DMS114 treated with DMSO at 0.1 percent for 48 hours (cell line): ENCODE data around the gene MAB21L4.

Experiments
- DNase-seq: peaks from one replicate; lab custom pipeline; 2025; ENCODE audit not compliant: unreplicated experiment; lab: John Stamatoyannopoulos, UW

Gene MAB21L4

GRCh38 chr2:240925568-240926515, 29.9 kb upstream of the MAB21L4 start:
- no peak for DNase-seq

- DNase-seq, result no peak
Measured at GRCh38 chr2:240925191-240925567, 29.2 kb upstream of the MAB21L4 start.

- no peak for DNase-seq
Measured at GRCh38 chr2:240922982-240923537, 27.1 kb upstream of the MAB21L4 start.

GRCh38 chr2:240922245-240922981, 26.5 kb upstream of the MAB21L4 start:
- no peak for DNase-seq

- no peak for DNase-seq
Measured at GRCh38 chr2:240921995-240922244, 26.0 kb upstream of the MAB21L4 start.

DNA sequence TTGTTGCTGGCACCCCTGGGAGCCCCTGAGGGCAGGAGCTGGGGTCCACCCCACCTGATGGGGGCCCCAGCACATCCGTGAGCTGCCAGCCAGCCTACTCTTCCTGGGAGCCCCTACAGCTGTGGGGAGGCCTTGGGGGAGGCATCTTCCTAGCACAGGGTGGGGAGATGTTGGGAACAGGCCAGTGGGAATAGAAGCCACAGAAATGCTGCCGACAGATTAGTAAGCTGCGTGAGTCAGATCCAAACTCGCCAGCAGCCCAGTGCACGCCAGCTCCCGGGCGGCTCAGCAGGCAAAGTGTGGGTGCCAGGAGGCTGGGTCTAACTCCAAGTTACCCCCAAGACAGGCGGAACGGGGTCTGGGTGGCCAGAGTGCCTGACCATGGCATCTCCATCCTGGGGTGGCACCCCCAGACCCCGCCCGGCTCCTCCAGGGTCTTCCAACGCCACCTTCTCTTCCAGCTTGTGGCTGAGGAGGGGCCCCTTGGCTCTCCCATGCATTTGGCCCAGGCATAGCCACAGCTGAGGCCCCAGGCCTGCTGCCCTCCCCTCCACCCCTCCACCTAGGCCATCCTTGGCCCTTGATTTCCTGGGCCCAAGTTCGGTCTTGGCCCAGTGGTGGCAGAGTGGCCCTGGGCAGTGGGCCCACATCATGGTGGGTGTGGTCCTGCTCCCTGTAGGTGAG, 25.5 kb upstream of the MAB21L4 start:
- DNase-seq, result no peak

DNA sequence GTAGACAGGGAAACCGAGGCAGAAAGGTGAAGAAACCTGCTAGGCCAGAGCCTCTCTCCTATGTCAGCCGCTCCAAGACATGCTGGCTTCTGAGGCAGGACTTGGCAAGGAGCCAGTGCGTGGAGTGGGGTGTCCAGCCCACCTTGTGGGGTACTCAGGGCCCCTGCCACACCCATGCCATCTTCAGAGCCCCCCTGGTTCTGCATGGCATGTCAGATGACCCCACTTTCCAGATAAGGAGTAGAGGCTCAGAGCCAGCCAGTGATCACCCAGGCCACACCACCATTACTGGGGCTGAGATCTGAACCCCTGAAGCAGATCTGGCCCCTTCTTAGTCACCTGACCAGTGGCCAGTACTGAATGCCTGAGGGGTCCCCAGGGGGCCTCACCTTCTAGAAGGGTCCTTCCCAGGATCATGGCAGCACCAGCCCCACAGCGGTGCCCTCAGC, 24.9 kb upstream of the MAB21L4 start:
- DNase-seq, result no peak

GRCh38 chr2:240919786-240920782, 24.1 kb upstream of the MAB21L4 start:
- no peak for DNase-seq

DNA sequence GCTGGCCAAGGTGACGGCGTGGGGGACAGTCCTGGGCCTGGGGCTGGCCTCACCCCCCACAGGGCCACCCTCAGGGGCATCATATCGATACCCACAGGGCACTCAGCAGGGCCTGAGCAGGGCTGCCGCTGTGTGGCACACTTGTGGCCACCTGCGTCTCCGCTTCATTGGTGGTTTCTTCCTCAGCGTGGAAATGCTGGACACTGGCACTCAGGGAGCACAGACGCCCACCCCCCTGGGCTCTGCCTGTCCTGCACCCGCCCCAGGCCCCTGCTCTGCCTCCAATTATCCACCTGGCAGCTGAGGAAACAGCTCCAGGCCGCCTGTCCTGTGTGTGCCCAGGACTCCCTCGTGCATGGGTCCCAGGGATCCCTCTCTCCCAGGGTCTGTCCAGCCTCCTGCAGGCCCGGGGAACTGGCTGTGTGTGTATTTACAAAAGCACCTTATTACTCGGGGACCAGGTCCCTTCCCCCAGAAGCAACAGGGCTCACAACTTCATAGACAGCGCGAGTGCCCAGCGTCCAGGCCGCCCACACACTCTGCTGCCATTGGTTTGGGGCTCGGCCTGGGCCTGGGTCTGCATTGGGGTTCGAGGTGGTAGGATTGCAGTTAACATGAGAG, 23.3 kb upstream of the MAB21L4 start:
- DNase-seq, result no peak

DNA sequence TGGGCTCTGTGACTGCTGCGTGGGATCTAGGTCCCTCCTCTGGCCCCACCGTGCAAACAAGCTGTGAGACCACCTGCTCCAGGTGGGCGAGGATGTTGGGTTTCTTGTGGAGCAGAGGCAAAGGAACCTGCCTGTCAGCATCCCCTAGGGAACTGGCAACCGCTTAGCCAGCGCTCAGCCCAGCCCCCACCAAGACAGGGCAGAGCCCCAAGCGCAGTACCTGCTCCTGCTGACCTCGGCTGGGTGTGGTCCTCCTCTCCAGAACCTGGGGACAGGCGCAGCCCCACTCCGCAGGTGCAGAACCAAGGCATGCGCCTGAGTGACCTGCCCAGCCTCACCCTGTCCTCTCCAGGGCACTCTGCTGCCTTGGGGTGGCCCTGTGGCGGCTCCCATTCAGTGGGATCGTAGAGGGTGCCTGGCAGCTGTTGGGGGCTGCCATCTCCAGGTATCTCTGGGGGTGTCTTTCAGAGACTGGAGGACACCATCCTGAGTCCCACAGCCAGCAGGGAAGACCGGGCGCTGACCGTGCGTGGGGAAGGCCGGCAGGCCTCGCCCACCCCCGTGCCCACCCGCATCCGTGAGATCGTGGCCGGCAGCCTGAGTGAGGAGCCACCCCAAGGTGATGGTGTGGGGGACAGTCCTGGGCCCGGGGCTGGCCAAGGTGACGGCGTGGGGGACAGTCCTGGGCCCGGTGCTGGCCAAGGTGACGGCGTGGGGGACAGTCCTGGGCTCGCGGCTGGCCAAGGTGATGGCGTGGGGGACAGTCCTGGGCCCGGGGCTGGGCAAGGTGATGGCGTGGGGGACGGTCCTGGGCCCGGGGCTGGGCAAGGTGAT, 22.5 kb upstream of the MAB21L4 start:
- no peak for DNase-seq

DNA sequence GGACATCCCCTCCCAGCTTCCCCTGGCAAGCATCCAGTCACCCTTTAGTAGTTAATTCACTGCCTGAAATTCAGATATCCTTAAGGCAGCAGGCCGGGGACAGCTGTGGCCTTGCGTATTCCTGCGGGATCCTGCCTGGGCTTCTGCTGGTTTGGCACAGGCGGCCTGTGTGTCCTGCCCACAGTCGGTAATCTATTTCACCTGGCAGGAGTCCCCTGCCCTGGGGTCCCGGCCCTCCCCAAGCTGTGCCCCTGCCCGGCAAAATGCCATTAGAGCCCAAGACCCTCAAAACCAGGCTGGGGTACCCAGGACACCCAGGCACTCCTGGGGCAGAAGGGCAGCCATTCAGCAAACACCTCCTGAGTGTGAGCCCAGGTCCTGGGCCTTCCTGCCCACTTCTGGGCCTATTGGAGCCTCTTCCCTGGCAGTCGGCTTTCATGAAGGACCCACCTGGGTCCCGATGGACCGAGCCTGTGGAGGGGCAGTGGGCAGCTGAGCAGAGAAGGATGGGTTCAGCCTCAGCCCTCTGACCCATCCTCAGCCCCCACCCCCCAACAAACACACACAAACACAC, 21.8 kb upstream of the MAB21L4 start:
- no peak for DNase-seq

DNA sequence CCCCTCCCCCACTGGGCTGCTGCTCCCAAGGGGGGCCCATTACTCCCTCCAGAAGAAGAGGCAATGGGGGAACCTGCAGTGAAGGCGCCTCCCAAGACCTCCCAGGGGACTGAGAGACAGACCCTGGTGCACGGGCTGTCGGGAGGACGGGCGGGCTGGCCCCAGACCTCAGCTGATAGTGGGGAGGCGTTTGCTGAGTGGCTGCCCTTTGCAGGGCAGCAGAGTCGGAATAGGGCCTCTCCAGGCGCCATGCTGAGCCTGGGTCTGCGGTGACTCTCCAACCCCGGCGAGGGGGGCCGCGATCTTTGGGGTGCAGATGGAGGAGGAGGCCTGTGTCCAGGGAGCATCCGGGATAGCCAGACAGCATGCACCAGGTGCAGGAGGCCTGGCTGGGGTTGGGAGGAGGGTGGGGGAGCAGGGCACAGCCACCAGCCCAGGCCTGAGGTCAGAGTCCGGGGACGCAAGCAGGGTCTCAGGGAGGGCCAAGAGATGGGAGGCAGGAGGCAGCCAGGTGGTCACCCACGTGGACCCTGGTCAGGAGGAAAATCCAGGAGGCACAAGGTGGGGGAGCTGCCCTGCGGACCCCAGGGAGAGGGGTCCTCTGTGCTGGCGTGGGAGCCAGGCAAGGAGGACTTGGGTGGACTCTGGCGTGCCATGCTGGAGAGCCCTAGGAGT, 21.2 kb upstream of the MAB21L4 start:
- DNase-seq, result no peak

- DNase-seq, result no peak
Measured at GRCh38 chr2:240916571-240917008, 20.6 kb upstream of the MAB21L4 start.

- DNase-seq, result no peak
Measured at GRCh38 chr2:240915526-240916341, 19.8 kb upstream of the MAB21L4 start.

GRCh38 chr2:240914645-240915525, 18.9 kb upstream of the MAB21L4 start:
- no peak for DNase-seq
